CD4-positive, alpha-beta T cell treated with Interleukin-17A for 4 hours (primary cell): ENCODE measurements around the gene ATF4.
A peak's percentile ranks its signal among the peaks of the same experiment; 100 is the strongest.

ENCODE experiments used
- DNase-seq: peaks from one replicate; pipeline ENCODE4 v3.0.0-alpha.2; 2020; ENCODE audit warnings: mixed read lengths

ATF4 gene

GRCh38 chr22:39520226-39521105, at the start of gene ATF4:
Gene ATF4, plus strand, starts transcription at chr22:39520562. Its CDS starts 884 bp downstream, at chr22:39521446.
- DNase-seq: peak; percentile 97

GRCh38 chr22:39471381-39472141, 48.8 kb upstream of the ATF4 start:
- DNase-seq: no peak

GRCh38 chr22:39472570-39473556, 47.5 kb upstream of the ATF4 start:
- no peak for DNase-seq

GRCh38 chr22:39473851-39474250, 46.5 kb upstream of the ATF4 start:
- DNase-seq: no peak

GRCh38 chr22:39474351-39475111, 45.8 kb upstream of the ATF4 start:
- no peak for DNase-seq

DNA sequence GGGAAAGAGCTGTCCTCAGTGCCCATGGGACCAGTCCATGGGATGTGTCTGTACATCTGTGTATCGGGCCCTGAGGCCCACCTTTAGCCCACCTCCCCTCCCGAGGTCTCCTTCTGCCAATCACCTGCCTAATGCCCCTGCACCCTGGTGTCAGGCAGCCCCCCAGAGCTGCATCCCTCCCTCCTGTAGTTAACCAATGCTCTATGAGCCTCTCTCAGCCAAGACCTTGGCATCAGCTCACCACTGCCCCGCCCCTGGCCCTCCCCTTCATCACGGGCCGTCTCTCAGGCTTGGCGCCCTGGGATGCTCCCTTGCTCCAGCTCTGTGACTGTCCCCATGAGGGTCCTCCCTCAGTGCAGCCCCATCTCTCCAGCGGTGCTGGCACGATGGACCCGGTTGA, 45.0 kb upstream of the ATF4 start:
- DNase-seq: no peak

DNA sequence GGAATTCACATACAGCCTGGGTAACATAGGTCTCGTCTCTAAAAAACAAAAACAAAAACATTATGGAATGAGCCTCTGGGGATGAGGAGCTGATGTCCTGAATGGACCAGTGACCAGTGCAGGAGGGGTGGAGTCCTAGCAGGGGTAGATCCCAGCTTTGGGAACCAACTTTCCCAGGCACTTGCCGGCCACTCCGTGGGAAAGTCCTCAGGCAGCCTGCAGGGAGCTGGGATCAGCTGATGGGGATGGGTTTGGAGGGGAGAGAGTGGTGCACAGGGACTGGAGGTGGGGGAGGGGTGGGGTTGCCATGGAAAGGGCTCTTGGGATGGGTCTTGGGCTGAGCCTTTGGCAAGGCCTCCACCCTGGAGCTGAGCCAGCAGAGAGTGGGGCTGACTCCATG, 44.5 kb upstream of the ATF4 start:
- DNase-seq: no peak

GRCh38 chr22:39476664-39477063, 43.7 kb upstream of the ATF4 start:
- no peak for DNase-seq

DNA sequence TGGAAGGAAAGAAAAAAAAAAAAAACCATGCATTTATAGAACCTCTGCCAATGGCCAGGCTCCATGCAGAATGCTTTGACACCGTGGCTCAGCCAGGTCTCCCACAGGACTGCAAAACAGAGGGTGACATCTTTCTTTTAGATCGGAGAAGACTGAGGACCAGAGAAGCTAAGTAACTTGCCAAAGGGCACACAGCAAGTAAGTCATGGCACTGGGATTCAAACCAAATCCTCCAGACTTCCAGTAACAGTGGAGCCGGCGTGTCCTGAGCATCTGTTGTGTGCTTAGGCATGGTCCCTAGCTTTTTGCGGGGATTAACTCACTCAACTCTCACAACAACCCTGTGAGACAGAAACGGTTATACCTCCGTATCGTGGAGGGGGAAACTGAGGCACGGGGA, 42.8 kb upstream of the ATF4 start:
- DNase-seq: no peak

DNA sequence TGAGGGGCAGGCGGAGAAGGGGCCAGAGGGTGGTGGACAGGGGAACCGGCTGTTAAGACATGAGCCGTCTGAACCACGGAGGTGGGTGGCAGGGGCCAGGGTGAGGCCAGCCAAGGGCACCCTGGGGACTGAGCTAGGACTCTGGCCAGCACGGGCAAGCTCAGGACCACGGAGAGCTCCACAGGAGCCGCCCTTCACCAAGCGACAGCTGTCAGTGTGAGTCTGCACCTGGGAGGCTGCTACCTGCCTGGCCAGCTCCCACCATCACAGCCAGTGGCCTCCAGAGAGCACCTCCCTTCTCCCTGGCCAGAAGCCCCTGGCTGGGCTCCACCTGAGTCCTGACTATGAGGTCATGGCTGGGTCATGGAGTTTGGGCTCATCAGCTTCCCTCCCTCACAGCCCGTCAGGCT, 41.9 kb upstream of the ATF4 start:
- peak; percentile 34 for DNase-seq

DNA sequence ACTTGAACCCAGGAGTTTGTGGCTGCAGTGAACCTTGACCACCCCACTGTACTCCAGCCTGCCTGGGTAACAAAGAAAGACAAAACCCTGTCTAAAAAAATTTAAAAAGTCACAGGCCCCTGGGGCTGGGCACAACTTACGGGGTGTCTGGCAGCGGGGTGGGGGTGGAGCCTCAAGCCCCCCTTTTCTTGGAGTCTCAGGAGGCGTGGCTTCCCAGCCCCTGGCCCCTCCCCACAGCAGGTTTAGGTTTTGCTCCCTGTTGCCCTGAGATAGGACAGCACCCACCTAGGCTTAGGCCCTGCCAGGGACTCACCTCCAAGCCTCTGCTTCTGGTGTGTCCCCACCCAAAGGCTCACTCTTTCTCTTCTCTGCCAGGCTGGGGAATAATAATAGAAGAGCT, 41.1 kb upstream of the ATF4 start:
- no peak for DNase-seq

DNA sequence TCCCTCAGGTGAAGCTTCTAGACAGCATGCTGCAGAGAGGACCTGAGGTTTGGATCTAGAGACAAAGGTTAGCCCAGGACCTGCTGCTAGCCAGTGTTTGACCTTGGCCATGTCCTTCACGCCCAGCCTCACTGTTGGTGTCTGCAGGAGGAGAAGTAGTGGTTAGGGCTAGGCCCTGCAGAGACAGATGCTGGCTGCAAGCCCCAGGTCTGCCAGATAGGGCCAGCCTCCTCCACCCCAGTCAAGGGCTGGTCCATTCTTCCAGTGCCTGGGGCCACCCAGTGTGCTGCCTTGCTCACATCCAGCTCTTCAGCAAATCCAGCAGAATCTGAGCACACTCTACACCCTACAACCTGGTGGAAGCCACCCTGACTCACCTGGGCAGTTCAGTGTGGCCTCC, 39.8 kb upstream of the ATF4 start:
- DNase-seq: no peak

- no peak for DNase-seq
These were observed 39.3 kb upstream of the ATF4 start for GRCh38 chr22:39481054-39481453.

DNA sequence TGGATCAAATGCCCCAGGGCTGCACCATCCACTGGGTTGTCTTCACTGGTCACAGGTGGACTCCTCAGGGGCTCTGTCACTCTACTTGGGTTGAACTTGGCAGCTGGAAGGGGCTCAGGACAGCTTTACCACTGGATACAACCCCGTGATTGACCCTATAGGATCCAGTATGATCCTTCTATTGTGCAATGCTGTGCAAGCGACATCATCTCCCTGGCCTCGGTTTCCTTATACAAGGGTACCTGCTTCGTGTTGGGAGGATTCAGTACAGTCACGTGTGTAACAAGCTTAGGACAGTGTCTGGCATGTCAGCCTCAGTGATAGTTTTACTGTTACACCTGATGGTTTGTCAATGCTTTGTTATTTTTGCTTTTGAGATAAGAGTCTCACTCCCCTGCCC, 38.8 kb upstream of the ATF4 start:
- no peak for DNase-seq

DNA sequence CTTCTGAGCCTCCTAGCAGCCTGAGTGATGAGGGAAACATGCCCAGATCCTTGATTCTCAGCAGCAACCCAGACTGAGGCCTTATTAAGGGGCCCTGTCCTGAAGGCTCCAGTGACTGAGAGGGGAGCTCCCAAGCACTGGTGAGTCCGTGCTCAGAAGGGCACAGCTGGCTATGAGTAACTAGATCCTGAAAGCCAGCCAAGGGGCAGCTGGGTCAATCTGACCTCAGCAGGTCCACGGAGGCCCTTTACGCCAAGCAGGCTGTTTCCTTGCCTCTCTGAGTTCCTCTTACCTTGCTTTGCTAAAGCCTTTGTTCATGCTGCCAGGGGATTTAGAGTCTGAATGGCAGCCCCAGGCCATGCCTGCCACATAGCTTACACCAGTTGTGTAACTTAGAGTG, 37.6 kb upstream of the ATF4 start:
- DNase-seq: no peak

DNA sequence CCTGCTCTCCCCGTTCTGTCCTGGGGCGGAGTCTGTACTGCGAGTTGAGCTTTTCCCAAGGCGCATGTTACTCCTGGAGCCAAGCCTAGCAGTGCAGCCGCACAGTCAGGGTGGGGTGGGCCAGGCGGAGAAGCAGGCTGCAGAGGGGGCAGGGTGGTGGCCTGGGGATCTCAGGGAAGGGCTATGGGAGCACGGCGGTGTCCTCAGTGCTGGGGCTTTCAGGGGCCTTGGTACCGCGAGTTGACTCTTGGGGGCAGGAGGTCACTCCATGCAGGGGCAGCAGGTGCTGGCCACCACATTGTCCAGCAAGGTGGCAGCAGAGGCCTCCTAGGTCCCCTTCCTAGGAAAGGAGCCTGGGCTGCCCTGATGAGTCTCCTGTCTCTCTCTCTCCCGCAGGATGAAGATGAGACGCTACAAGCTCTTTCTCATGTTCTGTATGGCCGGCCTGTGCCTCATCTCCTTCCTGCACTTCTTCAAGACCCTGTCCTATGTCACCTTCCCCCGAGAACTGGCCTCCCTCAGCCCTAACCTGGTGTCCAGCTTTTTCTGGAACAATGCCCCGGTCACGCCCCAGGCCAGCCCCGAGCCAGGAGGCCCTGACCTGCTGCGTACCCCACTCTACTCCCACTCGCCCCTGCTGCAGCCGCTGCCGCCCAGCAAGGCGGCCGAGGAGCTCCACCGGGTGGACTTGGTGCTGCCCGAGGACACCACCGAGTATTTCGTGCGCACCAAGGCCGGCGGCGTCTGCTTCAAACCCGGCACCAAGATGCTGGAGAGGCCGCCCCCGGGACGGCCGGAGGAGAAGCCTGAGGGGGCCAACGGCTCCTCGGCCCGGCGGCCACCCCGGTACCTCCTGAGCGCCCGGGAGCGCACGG, 33.2 kb upstream of the ATF4 start:
- no peak for DNase-seq

DNA sequence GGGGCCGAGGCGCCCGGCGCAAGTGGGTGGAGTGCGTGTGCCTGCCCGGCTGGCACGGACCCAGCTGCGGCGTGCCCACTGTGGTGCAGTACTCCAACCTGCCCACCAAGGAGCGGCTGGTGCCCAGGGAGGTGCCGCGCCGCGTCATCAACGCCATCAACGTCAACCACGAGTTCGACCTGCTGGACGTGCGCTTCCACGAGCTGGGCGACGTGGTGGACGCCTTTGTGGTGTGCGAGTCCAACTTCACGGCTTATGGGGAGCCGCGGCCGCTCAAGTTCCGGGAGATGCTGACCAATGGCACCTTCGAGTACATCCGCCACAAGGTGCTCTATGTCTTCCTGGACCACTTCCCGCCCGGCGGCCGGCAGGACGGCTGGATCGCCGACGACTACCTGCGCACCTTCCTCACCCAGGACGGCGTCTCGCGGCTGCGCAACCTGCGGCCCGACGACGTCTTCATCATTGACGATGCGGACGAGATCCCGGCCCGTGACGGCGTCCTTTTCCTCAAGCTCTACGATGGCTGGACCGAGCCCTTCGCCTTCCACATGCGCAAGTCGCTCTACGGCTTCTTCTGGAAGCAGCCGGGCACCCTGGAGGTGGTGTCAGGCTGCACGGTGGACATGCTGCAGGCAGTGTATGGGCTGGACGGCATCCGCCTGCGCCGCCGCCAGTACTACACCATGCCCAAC, 32.4 kb upstream of the ATF4 start:
- DNase-seq: no peak

- DNase-seq: no peak
These were observed 31.7 kb upstream of the ATF4 start for GRCh38 chr22:39488563-39489083.

DNA sequence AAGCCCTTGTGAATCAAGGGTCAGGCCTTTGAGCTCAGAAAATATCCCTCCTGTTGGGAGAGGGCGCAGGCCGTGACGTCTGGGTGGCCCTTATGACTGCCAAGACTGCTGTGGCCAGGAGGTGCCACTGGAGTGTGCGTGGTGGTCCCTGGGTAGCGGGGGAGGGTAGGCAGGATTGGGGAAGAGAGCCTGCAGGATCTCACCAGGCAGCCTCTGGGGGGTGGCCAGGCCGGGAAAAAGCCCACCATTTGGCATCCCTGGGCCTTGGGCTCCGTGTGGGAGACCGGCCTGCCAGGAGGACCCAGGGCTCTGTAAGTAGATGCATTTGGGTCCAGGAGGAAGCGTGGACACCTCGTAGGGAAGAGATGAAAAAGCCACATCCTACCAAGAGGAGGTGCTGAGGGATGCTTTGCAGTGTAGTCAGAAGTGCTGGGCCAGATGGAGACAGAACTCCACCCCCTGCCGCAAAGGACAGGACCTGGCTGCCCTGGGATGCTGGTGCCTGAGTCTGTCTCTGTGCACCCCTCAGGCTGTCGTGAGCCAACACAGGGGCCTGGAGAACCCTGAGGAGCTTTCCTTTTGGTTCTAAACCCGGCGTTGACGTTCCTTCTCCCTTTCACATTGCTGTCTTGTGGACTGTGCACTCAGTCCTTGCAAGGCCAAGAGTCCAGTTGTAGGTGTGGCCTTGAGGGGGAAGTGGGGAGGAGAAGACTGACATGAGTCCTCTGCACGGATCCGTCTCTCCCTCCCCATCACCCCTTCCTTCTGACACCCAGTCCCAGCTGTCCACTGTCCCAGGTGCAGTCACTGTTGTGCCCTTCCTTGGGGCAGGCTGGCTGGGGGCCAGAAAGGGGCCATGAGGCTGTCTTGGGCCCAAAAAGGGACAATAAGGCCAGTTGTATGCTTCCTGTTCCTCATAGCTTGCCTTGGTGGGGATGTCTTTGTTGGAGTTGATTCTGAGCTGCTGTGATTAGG, 31.0 kb upstream of the ATF4 start:
- no peak for DNase-seq
